ENCODE measurements around the gene TSEN15.

The TSEN15 gene

GRCh38 chr1:184020328-184020727, 31.2 kb upstream of the TSEN15 start:
- H3K4me2 ChIP-seq (ENCODE audit: low read length), result no peak overlapping the region
- no peak overlapping the region for H3K9ac ChIP-seq (ENCODE audit: low read length)
- H4K20me1 ChIP-seq (ENCODE audit: insufficient read depth, low read length), result no peaks in the 10 kb centered on the region
- no peak overlapping the region for H2AFZ ChIP-seq (ENCODE audit: low read depth, low read length)
- H3K27me3 ChIP-seq (ENCODE audit: low read depth, low read length), result peaks cover under 1% of the 10 kb centered on the region; the same call in 1 of the 2 replicates
- no peak overlapping the region for H3K27ac ChIP-seq (ENCODE audit: low read length)
- H3K36me3 ChIP-seq (replicated peaks; ENCODE audit: low read depth, low read length), result no peaks in the 10 kb centered on the region
- no peak overlapping the region for H3K4me3 ChIP-seq (ENCODE audit: low read length)
- TF ChIP-seq CTCF (IDR thresholded peaks at IDR 0.05; ENCODE audit: low read depth, low read length) (no peak), EZH2phosphoT487 (IDR thresholded peaks at IDR 0.05; ENCODE audit: low read depth) (no peak)
- no peaks in the 10 kb centered on the region for H3K79me2 ChIP-seq (ENCODE audit: low read length)
- no peaks in the 10 kb centered on the region for H3K4me1 ChIP-seq (ENCODE audit: low read length)
- no peaks in the 10 kb centered on the region for H3K9me3 ChIP-seq (ENCODE audit: insufficient read depth, low read length)

- TF ChIP-seq CTCF (IDR thresholded peaks at IDR 0.05; ENCODE audit: low read depth, low read length) (no peak), EZH2phosphoT487 (IDR thresholded peaks at IDR 0.05; ENCODE audit: low read depth) (no peak)
- no peak overlapping the region for H3K4me2 ChIP-seq (ENCODE audit: low read length)
- no peaks in the 10 kb centered on the region for H3K9me3 ChIP-seq (ENCODE audit: insufficient read depth, low read length)
- no peaks in the 10 kb centered on the region for H4K20me1 ChIP-seq (ENCODE audit: insufficient read depth, low read length)
- H3K9ac ChIP-seq (ENCODE audit: low read length), result no peak overlapping the region
- peaks cover 6% of the 10 kb centered on the region; the same call in 1 of the 2 replicates for H3K27me3 ChIP-seq (ENCODE audit: low read depth, low read length)
- no peaks in the 10 kb centered on the region for H3K4me1 ChIP-seq (ENCODE audit: low read length)
- no peaks in the 10 kb centered on the region for H3K36me3 ChIP-seq (replicated peaks; ENCODE audit: low read depth, low read length)
- no peak overlapping the region for H2AFZ ChIP-seq (ENCODE audit: low read depth, low read length)
- no peak overlapping the region for H3K4me3 ChIP-seq (ENCODE audit: low read length)
- no peaks in the 10 kb centered on the region for H3K79me2 ChIP-seq (ENCODE audit: low read length)
- no peak overlapping the region for H3K27ac ChIP-seq (ENCODE audit: low read length)
Observed at GRCh38 chr1:184020855-184021254, 30.7 kb upstream of the TSEN15 start.

GRCh38 chr1:184021728-184022127, 29.8 kb upstream of the TSEN15 start:
- H2AFZ ChIP-seq (ENCODE audit: low read depth, low read length), result no peak overlapping the region
- no peaks in the 10 kb centered on the region for H3K4me1 ChIP-seq (ENCODE audit: low read length)
- no peak overlapping the region for H3K27ac ChIP-seq (ENCODE audit: low read length)

GRCh38 chr1:184022668-184023067, 28.9 kb upstream of the TSEN15 start:
- TF ChIP-seq EZH2phosphoT487 (IDR thresholded peaks at IDR 0.05; ENCODE audit: low read depth), result no peak
- TF ChIP-seq CTCF (IDR thresholded peaks at IDR 0.05; ENCODE audit: low read depth, low read length), result no peak
- Histone ChIP-seq H3K27me3 (ENCODE audit: low read depth, low read length) (peaks cover 20% of the 10 kb centered on the region; the same call in 1 of the 2 replicates), H3K4me3 (ENCODE audit: low read length) (no peak overlapping the region), H3K4me2 (ENCODE audit: low read length) (no peak overlapping the region), H3K27ac (ENCODE audit: low read length) (no peak overlapping the region), H3K9me3 (ENCODE audit: insufficient read depth, low read length) (no peaks in the 10 kb centered on the region), H2AFZ (ENCODE audit: low read depth, low read length) (no peak overlapping the region), H3K9ac (ENCODE audit: low read length) (no peak overlapping the region), H4K20me1 (ENCODE audit: insufficient read depth, low read length) (no peaks in the 10 kb centered on the region), H3K36me3 (replicated peaks; ENCODE audit: low read depth, low read length) (no peaks in the 10 kb centered on the region), H3K79me2 (ENCODE audit: low read length) (no peaks in the 10 kb centered on the region), H3K4me1 (ENCODE audit: low read length) (no peaks in the 10 kb centered on the region)

More at GRCh38 chr1:184021728-184022127, 29.8 kb upstream of the TSEN15 start:
- Histone ChIP-seq H3K27me3 (ENCODE audit: low read depth, low read length) (peaks cover 15% of the 10 kb centered on the region; the same call in 1 of the 2 replicates), H3K4me2 (ENCODE audit: low read length) (no peak overlapping the region), H4K20me1 (ENCODE audit: insufficient read depth, low read length) (no peaks in the 10 kb centered on the region), H3K79me2 (ENCODE audit: low read length) (no peaks in the 10 kb centered on the region), H3K9me3 (ENCODE audit: insufficient read depth, low read length) (no peaks in the 10 kb centered on the region), H3K36me3 (replicated peaks; ENCODE audit: low read depth, low read length) (no peaks in the 10 kb centered on the region), H3K4me3 (ENCODE audit: low read length) (no peak overlapping the region), H3K9ac (ENCODE audit: low read length) (no peak overlapping the region)
- TF ChIP-seq EZH2phosphoT487 (IDR thresholded peaks at IDR 0.05; ENCODE audit: low read depth) (no peak), CTCF (IDR thresholded peaks at IDR 0.05; ENCODE audit: low read depth, low read length) (no peak)
